Ovary (tissue), 3 donors: ENCODE data around the gene CPZ.

Experiments
- EP300 ChIP-seq: sonication (generic); formaldehyde crosslinking; IDR thresholded peaks from one replicate; pipeline ENCODE4 v1.6.1; 2017; ENCODE audit warnings: antibody characterized with exemption
- POLR2A ChIP-seq: fragments of 450-650 bp; IDR thresholded peaks from one replicate; pipeline ENCODE4 v1.6.1; 2017; ENCODE audit warnings: antibody characterized with exemption, mild to moderate bottlenecking, moderate library complexity
- TF ChIP-seq, protein P1 (sequence below), 3 donors: fragments of 450-650 bp in 2 of 3; fragments of 200-600 bp in 1 of 3; IDR thresholded peaks; one replicate each; pipeline versions ENCODE4 v1.5.1 to v1.8.0; 2016 to 2022; ENCODE audit warnings: antibody characterized with exemption in 3 of 3, mild to moderate bottlenecking in 1 of 3
- donor health status: DM: no; HTN: no; CAD: no.

DNA sequence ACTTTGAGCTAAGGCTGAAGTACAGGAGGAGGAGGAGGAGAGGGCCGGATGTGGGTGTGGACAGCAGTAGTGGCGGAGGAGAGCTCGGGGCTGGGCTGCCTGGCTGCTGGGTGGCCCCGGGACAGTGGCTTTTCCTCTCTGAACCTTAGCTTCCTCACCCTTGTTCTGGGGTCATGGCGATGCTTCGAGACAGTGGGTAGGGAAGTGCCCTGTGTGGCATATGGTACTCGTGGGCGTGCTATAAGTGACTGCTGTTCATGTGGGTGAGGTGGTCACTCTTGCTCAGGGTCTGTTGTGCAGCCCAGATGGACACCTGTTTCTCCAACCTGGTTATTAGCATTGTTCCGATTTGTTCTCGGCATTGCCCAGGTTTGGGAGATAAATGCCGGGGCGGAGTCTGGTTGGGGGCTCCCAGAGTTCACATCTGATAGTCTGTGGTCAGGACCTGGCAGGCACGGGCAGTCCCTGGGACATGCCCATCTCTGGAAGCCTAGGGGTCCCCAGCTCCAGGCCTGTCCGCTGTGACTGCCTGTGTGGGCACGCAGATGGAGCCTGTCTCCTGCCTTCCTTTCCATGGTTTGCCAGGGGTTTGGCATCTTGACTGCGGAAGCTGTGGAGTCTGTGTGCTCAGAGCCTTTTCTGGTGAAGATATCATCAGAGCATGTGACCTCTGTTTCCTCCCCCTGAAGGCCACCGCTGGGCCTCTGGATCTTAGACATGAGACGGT is 4.9 kb upstream of the CPZ start:
- TF ChIP-seq, protein P1, sequence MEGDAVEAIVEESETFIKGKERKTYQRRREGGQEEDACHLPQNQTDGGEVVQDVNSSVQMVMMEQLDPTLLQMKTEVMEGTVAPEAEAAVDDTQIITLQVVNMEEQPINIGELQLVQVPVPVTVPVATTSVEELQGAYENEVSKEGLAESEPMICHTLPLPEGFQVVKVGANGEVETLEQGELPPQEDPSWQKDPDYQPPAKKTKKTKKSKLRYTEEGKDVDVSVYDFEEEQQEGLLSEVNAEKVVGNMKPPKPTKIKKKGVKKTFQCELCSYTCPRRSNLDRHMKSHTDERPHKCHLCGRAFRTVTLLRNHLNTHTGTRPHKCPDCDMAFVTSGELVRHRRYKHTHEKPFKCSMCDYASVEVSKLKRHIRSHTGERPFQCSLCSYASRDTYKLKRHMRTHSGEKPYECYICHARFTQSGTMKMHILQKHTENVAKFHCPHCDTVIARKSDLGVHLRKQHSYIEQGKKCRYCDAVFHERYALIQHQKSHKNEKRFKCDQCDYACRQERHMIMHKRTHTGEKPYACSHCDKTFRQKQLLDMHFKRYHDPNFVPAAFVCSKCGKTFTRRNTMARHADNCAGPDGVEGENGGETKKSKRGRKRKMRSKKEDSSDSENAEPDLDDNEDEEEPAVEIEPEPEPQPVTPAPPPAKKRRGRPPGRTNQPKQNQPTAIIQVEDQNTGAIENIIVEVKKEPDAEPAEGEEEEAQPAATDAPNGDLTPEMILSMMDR (IDR thresholded peaks at IDR 0.05) = no peak
- no peak for TF ChIP-seq POLR2A
- no peak for TF ChIP-seq EP300
